OCI-LY3 (cell line): ENCODE data around the gene ASAP2.

Experiments
- EZH2phosphoT487 ChIP-seq: fragments of 200-600 bp; shearing (Covaris generic); IDR thresholded peaks from 2 replicates; pipeline ENCODE4 v1.6.1; 2018; ENCODE audit warnings: antibody characterized with exemption, mixed run types, low read depth
- TF ChIP-seq, protein P1 (sequence below): fragments of 200-600, 300-600 bp; sonication (generic); IDR thresholded peaks from 2 replicates; pipeline ENCODE4 v1.5.1; 2014; ENCODE audit warnings: antibody characterized with exemption, low read length, low read depth

DNA sequence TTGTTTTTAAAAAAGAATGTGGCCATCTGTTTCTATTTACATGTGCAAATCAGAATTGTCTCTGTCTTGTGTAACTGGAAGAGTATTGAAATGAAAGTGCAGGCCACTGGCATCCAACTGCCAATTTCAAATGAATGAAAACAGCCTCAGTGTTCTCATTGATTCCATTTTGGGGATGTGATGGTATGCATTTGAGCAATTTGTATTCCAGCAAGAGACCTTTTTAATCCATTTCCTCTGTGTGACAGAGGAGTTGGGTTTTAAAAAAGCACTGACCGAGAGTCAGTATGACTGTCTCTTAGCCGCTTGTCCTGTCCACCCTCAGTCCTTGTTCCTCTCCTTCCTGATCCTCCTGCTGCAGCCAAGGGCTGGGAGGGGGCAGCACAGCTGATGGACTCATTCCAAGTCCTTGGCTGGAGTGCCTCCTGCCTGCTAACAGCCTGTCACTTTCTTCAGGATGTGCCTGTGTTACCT lies 50.0 kb downstream of the ASAP2 start:
- TF ChIP-seq, protein P1, sequence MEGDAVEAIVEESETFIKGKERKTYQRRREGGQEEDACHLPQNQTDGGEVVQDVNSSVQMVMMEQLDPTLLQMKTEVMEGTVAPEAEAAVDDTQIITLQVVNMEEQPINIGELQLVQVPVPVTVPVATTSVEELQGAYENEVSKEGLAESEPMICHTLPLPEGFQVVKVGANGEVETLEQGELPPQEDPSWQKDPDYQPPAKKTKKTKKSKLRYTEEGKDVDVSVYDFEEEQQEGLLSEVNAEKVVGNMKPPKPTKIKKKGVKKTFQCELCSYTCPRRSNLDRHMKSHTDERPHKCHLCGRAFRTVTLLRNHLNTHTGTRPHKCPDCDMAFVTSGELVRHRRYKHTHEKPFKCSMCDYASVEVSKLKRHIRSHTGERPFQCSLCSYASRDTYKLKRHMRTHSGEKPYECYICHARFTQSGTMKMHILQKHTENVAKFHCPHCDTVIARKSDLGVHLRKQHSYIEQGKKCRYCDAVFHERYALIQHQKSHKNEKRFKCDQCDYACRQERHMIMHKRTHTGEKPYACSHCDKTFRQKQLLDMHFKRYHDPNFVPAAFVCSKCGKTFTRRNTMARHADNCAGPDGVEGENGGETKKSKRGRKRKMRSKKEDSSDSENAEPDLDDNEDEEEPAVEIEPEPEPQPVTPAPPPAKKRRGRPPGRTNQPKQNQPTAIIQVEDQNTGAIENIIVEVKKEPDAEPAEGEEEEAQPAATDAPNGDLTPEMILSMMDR = no peak
- no peak for TF ChIP-seq EZH2phosphoT487
